A549 (cell line): Measurements from ENCODE around the gene RBM12. TPM values are rescaled to one million over a fixed set of nuclear protein-coding genes. Genes with fewer than 3 reads are reported as not detected.

Source experiments
- ATAC-seq, 2 experiments: fragments of 200-7000 bp in 1 of 2; fragments of >200 bp in 1 of 2; cut with Nextera tagmentation in 1 of 2; cut with Tn5 transposase in 1 of 2; 3 replicates each; pipeline versions ENCODE4 v1.8.0 to v1.9.1; 2018 to 2020; ENCODE audit warnings: mild to moderate bottlenecking in 1 of 2, moderate library complexity in 1 of 2
- CTCF ChIA-PET: fragments of 300-600 bp; sonication (Branson Sonifier 250); formaldehyde crosslinking; extraction: SDS; loops from one replicate; lab custom pipeline; 2021; ENCODE audit warnings: antibody characterized with exemption, inconsistent platforms; lab: Yijun Ruan, JAX
- POLR2A ChIA-PET: fragments of 350-600 bp; formaldehyde crosslinking; extraction: SDS; loops from one replicate; lab custom pipeline; 2021; ENCODE audit warnings: antibody characterized with exemption, inconsistent platforms; lab: Yijun Ruan, JAX
- DNase-seq, 2 experiments: peaks; one replicate each; pipeline versions ENCODE4 v3.0.0 to v3.0.0-alpha.2; 2011 to 2016; ENCODE audit warnings: low read depth in 1 of 2, low spot score in 1 of 2
- FAIRE-seq: peaks from 2 replicates; lab custom pipeline; 2011; peaks lifted over from hg19 to GRCh38; lab: Jason Lieb, UNC
- H3K27ac ChIP-seq, 2 experiments: fragments of >200 bp; sonication (Bioruptor Twin); formaldehyde crosslinking; 3 replicates each; pipeline ENCODE4 v1.5.1; 2016 to 2017
- H3K4me1 ChIP-seq: fragments of >200 bp; sonication (Bioruptor Twin); formaldehyde crosslinking; 3 replicates; pipeline ENCODE4 v1.6.1; 2016
- H3K4me2 ChIP-seq: fragments of >200 bp; sonication (Bioruptor Twin); formaldehyde crosslinking; 3 replicates; pipeline ENCODE4 v1.6.1; 2016
- H3K4me3 ChIP-seq: fragments of >200 bp; sonication (Bioruptor Twin); formaldehyde crosslinking; 3 replicates; pipeline ENCODE4 v1.5.1; 2016
- H3K9me3 ChIP-seq: fragments of >200 bp; sonication (Bioruptor Twin); formaldehyde crosslinking; 3 replicates; pipeline ENCODE4 v1.6.1; 2016
- BCL3 ChIP-seq: fragments of >200 bp; sonication (Bioruptor Twin); formaldehyde crosslinking; IDR thresholded peaks from 3 replicates; pipeline ENCODE4 v1.6.1; 2016
- CEBPB ChIP-seq, 2 experiments: fragments of >200 bp in 1 of 2; sonication (Bioruptor Twin) in 1 of 2; formaldehyde crosslinking in 1 of 2; IDR thresholded peaks; 2 replicates each; pipeline ENCODE4 v1.6.1; 2012 to 2016
- CHD2 ChIP-seq: fragments of 150-350 bp; IDR thresholded peaks from 2 replicates; pipeline ENCODE4 v1.6.1; 2014; ENCODE audit warnings: low read length; ENCODE audit not compliant: partially characterized antibody
- EHMT2 ChIP-seq: fragments of 200-600 bp; sonication (generic); IDR thresholded peaks from 2 replicates; pipeline ENCODE4 v1.6.1; 2016; ENCODE audit warnings: antibody characterized with exemption, low read depth, mild to moderate bottlenecking, moderate library complexity
- ESRRA ChIP-seq: fragments of 150-350 bp; IDR thresholded peaks from 2 replicates; pipeline ENCODE4 v1.6.1; 2014; ENCODE audit warnings: mild to moderate bottlenecking, low read length, borderline replicate concordance
- FOSL2 ChIP-seq, 2 experiments: fragments of 450-650 bp in 1 of 2; fragments of >200 bp in 1 of 2; sonication (Bioruptor Twin) in 1 of 2; formaldehyde crosslinking; IDR thresholded peaks; 2 replicates each; pipeline versions ENCODE4 v1.5.0 to v1.6.1; 2016 to 2020; ENCODE audit warnings: mild to moderate bottlenecking in 1 of 2, moderate library complexity in 1 of 2
- HEYL ChIP-seq: fragments of 250-450 bp; sonication (Bioruptor Pico); IDR thresholded peaks from 2 replicates; pipeline ENCODE4 v1.8.0; 2021; ENCODE audit warnings: mild to moderate bottlenecking, moderate library complexity
- HOXB13 ChIP-seq: fragments of 250-450 bp; sonication (Bioruptor Pico); IDR thresholded peaks from 2 replicates; pipeline ENCODE4 v1.5.0; 2020; ENCODE audit warnings: low read depth, mild to moderate bottlenecking, moderate library complexity
- JUNB ChIP-seq: fragments of >200 bp; sonication (Bioruptor Twin); formaldehyde crosslinking; IDR thresholded peaks from 2 replicates; pipeline ENCODE4 v1.6.1; 2016
- MAFK ChIP-seq: fragments of 450-650 bp; IDR thresholded peaks from 2 replicates; pipeline ENCODE4 v1.6.1; 2014; ENCODE audit not compliant: partially characterized antibody
- MAZ ChIP-seq: fragments of 150-350 bp; IDR thresholded peaks from 2 replicates; pipeline ENCODE4 v1.6.1; 2014; ENCODE audit warnings: antibody characterized with exemption, low read depth, low read length, borderline replicate concordance
- MYC ChIP-seq: IDR thresholded peaks from 2 replicates; pipeline ENCODE4 v1.6.1; 2012; ENCODE audit warnings: mild to moderate bottlenecking, inconsistent platforms, low read length, improper control_type of control experiment, borderline replicate concordance
- NFE2L2 ChIP-seq: fragments of 150-350 bp; conservative IDR thresholded peaks from 2 replicates; pipeline ENCODE4 v1.6.1; 2014; ENCODE audit warnings: low read length
- NPAS2 ChIP-seq: fragments of 250-450 bp; sonication (Bioruptor Pico); IDR thresholded peaks from 2 replicates; pipeline ENCODE4 v1.8.0; 2022; ENCODE audit warnings: mild to moderate bottlenecking, moderate library complexity, borderline replicate concordance
- POLR2A ChIP-seq: IDR thresholded peaks from 2 replicates; pipeline ENCODE4 v1.6.1; 2012; ENCODE audit warnings: mild to moderate bottlenecking, low read length
- SMC3 ChIP-seq: fragments of >200 bp; sonication (Bioruptor Twin); formaldehyde crosslinking; IDR thresholded peaks from 3 replicates; pipeline ENCODE4 v1.6.1; 2018; ENCODE audit warnings: inconsistent platforms
- TFCP2L1 ChIP-seq: fragments of 250-450 bp; sonication (Bioruptor Pico); IDR thresholded peaks from 2 replicates; pipeline ENCODE4 v1.5.0; 2021; ENCODE audit warnings: mild to moderate bottlenecking
- USF2 ChIP-seq: fragments of 450-650 bp; IDR thresholded peaks from 2 replicates; pipeline ENCODE4 v1.6.1; 2014; ENCODE audit warnings: antibody characterized with exemption
- ZC3H11A ChIP-seq: fragments of 450-650 bp; IDR thresholded peaks from 2 replicates; pipeline ENCODE4 v1.6.1; 2014; ENCODE audit warnings: antibody characterized with exemption, mild to moderate bottlenecking
- ZFP36 ChIP-seq: fragments of 450-650 bp; IDR thresholded peaks from 2 replicates; pipeline ENCODE4 v1.6.1; 2014; ENCODE audit warnings: borderline replicate concordance; ENCODE audit not compliant: partially characterized antibody
- ZNF302 ChIP-seq: fragments of 250-450 bp; sonication (Bioruptor Pico); IDR thresholded peaks from 2 replicates; pipeline ENCODE4 v1.9.0; 2021; ENCODE audit warnings: inconsistent platforms, mild to moderate bottlenecking, moderate library complexity
- ZSCAN20 ChIP-seq: fragments of 250-450 bp; sonication (Bioruptor Pico); IDR thresholded peaks from 2 replicates; pipeline ENCODE4 v1.8.0; 2022; ENCODE audit warnings: mild to moderate bottlenecking, moderate library complexity
- WGBS: methylation state at CpG from one replicate; pipeline ENCODE4 v1.1.6; 2017; ENCODE audit errors: missing lambda C conversion rate; 5-methylcytosine and 5-hydroxymethylcytosine counted together
- polyA plus RNA-seq, 4 experiments: library from polyadenylated mRNA; depleted of rRNA in 3 of 4; stranded (reverse); fragments of >200 nt; fragmentation: RNase III in 1 of 4; extraction: RNeasy Plus Mini Kit Qiagen cat#74134 plus additional on column Dnase treatment in 1 of 4; gene quantifications; 2 replicates in 3 of 4; 3 replicates in 1 of 4; pipeline ENCODE4 v1.2.3, GENCODE V29; 2011 to 2017
- TF ChIP-seq, protein P1 (sequence below): fragments of 250-450 bp; sonication (Bioruptor Pico); IDR thresholded peaks from 2 replicates; pipeline ENCODE4 v1.5.0; 2021; ENCODE audit warnings: mild to moderate bottlenecking, moderate library complexity, borderline replicate concordance
- TF ChIP-seq, protein P2 (sequence below): fragments of 150-350 bp; IDR thresholded peaks from 2 replicates; pipeline ENCODE4 v1.6.1; 2014; ENCODE audit warnings: low read depth, mild to moderate bottlenecking, low read length
- TF ChIP-seq, protein P3 (sequence below): fragments of >200 bp; sonication (Bioruptor Twin); formaldehyde crosslinking; IDR thresholded peaks from 3 replicates; pipeline ENCODE4 v1.5.1; 2016

RBM12 gene
- polyA plus RNA-seq, 2 of the 4 experiments (the other 2 are of a cell fraction), result 49.9 to 119 TPM

GRCh38 chr20:35603695-35604448 lies 60.8 kb downstream of the RBM12 start:
- H3K9me3 ChIP-seq, result no peaks in the 10 kb centered on the region
- no peak for TF ChIP-seq ESRRA
- TF ChIP-seq NFE2L2, result no peak
- TF ChIP-seq MYC, result no peak
- no peak for TF ChIP-seq SMC3
- TF ChIP-seq CEBPB (IDR thresholded peaks at IDR 0.05), result no peak
- TF ChIP-seq HOXB13 (CRISPR knock-in tag), result no peak
- no peak for TF ChIP-seq ZFP36
- TF ChIP-seq NPAS2 (CRISPR knock-in tag), result no peak
- no peak for TF ChIP-seq FOSL2 (IDR thresholded peaks at IDR 0.05)
- TF ChIP-seq FOSL2 (CRISPR knock-in tag; IDR thresholded peaks at IDR 0.05), result no peak
- TF ChIP-seq, protein P1, sequence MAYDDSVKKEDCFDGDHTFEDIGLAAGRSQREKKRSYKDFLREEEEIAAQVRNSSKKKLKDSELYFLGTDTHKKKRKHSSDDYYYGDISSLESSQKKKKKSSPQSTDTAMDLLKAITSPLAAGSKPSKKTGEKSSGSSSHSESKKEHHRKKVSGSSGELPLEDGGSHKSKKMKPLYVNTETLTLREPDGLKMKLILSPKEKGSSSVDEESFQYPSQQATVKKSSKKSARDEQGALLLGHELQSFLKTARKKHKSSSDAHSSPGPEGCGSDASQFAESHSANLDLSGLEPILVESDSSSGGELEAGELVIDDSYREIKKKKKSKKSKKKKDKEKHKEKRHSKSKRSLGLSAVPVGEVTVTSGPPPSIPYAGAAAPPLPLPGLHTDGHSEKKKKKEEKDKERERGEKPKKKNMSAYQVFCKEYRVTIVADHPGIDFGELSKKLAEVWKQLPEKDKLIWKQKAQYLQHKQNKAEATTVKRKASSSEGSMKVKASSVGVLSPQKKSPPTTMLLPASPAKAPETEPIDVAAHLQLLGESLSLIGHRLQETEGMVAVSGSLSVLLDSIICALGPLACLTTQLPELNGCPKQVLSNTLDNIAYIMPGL (CRISPR knock-in tag), result no peak
- TF ChIP-seq MAZ, result no peak
- no peak for TF ChIP-seq ZC3H11A
- TF ChIP-seq USF2, result no peak
- TF ChIP-seq BCL3, result no peak
- no peak for TF ChIP-seq JUNB
- TF ChIP-seq, protein P2, sequence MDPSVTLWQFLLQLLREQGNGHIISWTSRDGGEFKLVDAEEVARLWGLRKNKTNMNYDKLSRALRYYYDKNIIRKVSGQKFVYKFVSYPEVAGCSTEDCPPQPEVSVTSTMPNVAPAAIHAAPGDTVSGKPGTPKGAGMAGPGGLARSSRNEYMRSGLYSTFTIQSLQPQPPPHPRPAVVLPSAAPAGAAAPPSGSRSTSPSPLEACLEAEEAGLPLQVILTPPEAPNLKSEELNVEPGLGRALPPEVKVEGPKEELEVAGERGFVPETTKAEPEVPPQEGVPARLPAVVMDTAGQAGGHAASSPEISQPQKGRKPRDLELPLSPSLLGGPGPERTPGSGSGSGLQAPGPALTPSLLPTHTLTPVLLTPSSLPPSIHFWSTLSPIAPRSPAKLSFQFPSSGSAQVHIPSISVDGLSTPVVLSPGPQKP, result no peak
- TF ChIP-seq ZSCAN20, result no peak
- no peak overlapping the region for H3K27ac ChIP-seq
- WGBS, result 86% methylated on average over 11 of the region's 11 CpGs
- H3K4me3 ChIP-seq, result no peak overlapping the region
- DNase-seq (no peak), FAIRE-seq (no peak), ATAC-seq (no peak)
- H3K4me1 ChIP-seq, result peaks cover 19% of the 10 kb centered on the region
- ChIA-PET POLR2A (interaction anchor here (0.8 kb wide), 1 partner anchor 13 kb away, joined by 3 read pairs; no protein-coding TSS in a partner anchor), CTCF (interaction anchor here (0.5 to 4.1 kb wide), 12 partner anchors 8 to 1281 kb away, joined by 3 to 44 read pairs (median 4); partner anchors contain the start of gene SPAG4)
- H3K4me2 ChIP-seq, result no peak overlapping the region

- over 99% methylated on average over 10 of the region's 15 CpGs for WGBS
- DNase-seq (no peak), FAIRE-seq (no peak), ATAC-seq (no peak)
- H3K27ac ChIP-seq, result no peak overlapping the region
- H3K4me2 ChIP-seq, result no peak overlapping the region
- CTCF ChIA-PET, result interaction anchor here (0.6 to 4.1 kb wide), 8 partner anchors 11 to 281 kb away, joined by 3 to 44 read pairs (median 4); partner anchors contain the start of gene SPAG4
- H3K9me3 ChIP-seq, result no peaks in the 10 kb centered on the region
- H3K4me3 ChIP-seq, result no peak overlapping the region
- POLR2A ChIA-PET, result no interaction called here
- TF ChIP-seq TFCP2L1 (CRISPR knock-in tag) (no peak), POLR2A (no peak), ZNF302 (CRISPR knock-in tag) (no peak), CHD2 (no peak), MYC (no peak), HEYL (CRISPR knock-in tag) (no peak), EHMT2 (no peak), MAFK (no peak), ZFP36 (no peak)
- TF ChIP-seq, protein P1 (CRISPR knock-in tag), result no peak
- TF ChIP-seq, protein P3, sequence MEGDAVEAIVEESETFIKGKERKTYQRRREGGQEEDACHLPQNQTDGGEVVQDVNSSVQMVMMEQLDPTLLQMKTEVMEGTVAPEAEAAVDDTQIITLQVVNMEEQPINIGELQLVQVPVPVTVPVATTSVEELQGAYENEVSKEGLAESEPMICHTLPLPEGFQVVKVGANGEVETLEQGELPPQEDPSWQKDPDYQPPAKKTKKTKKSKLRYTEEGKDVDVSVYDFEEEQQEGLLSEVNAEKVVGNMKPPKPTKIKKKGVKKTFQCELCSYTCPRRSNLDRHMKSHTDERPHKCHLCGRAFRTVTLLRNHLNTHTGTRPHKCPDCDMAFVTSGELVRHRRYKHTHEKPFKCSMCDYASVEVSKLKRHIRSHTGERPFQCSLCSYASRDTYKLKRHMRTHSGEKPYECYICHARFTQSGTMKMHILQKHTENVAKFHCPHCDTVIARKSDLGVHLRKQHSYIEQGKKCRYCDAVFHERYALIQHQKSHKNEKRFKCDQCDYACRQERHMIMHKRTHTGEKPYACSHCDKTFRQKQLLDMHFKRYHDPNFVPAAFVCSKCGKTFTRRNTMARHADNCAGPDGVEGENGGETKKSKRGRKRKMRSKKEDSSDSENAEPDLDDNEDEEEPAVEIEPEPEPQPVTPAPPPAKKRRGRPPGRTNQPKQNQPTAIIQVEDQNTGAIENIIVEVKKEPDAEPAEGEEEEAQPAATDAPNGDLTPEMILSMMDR, result no peak
- H3K4me1 ChIP-seq, result peaks cover 19% of the 10 kb centered on the region
Measured at GRCh38 chr20:35602851-35603495, 61.7 kb downstream of the RBM12 start.
